A673 (cell line): Measurements from ENCODE around the gene ABCG1.

Experiments
- EZH2 ChIP-seq: fragments of 200-600 bp; sonication (generic); IDR thresholded peaks from 2 replicates; pipeline ENCODE4 v1.6.1; 2017; ENCODE audit warnings: borderline replicate concordance, low read depth, mild to moderate bottlenecking, mixed read lengths, antibody characterized with exemption, low read length; ENCODE audit not compliant: poor library complexity, severe bottlenecking
- TF ChIP-seq, protein P1 (sequence below): fragments of 300-800, 200-600 bp; sonication (generic); conservative IDR thresholded peaks from 2 replicates; pipeline ENCODE4 v1.5.1; 2017; ENCODE audit warnings: low read depth, mild to moderate bottlenecking, antibody characterized with exemption, low read length, moderate library complexity, mixed read lengths

DNA sequence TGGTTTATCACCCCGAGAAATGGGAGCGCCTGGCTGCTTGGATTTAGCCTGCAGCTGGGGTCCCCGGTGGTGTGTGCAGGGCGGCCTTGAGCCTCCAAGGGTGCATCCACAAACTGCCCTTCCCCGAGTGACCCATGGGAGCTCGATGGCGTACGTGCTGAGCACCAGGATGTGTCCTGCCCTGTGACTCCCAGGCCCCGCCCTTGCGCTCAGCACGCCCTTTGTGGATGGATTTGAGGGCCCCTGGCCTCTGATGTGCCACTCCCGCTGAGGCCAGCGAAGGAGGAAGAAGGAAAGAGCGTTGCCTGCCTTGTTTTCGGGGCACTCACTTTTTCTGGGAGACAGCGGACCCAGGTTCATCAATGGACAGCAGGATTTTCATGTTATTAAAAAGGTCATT lies 98.0 kb downstream of the ABCG1 start:
- TF ChIP-seq, protein P1, sequence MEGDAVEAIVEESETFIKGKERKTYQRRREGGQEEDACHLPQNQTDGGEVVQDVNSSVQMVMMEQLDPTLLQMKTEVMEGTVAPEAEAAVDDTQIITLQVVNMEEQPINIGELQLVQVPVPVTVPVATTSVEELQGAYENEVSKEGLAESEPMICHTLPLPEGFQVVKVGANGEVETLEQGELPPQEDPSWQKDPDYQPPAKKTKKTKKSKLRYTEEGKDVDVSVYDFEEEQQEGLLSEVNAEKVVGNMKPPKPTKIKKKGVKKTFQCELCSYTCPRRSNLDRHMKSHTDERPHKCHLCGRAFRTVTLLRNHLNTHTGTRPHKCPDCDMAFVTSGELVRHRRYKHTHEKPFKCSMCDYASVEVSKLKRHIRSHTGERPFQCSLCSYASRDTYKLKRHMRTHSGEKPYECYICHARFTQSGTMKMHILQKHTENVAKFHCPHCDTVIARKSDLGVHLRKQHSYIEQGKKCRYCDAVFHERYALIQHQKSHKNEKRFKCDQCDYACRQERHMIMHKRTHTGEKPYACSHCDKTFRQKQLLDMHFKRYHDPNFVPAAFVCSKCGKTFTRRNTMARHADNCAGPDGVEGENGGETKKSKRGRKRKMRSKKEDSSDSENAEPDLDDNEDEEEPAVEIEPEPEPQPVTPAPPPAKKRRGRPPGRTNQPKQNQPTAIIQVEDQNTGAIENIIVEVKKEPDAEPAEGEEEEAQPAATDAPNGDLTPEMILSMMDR, result no peak
- no peak for TF ChIP-seq EZH2
